ENCODE measurements around the gene TPH2.

DNA sequence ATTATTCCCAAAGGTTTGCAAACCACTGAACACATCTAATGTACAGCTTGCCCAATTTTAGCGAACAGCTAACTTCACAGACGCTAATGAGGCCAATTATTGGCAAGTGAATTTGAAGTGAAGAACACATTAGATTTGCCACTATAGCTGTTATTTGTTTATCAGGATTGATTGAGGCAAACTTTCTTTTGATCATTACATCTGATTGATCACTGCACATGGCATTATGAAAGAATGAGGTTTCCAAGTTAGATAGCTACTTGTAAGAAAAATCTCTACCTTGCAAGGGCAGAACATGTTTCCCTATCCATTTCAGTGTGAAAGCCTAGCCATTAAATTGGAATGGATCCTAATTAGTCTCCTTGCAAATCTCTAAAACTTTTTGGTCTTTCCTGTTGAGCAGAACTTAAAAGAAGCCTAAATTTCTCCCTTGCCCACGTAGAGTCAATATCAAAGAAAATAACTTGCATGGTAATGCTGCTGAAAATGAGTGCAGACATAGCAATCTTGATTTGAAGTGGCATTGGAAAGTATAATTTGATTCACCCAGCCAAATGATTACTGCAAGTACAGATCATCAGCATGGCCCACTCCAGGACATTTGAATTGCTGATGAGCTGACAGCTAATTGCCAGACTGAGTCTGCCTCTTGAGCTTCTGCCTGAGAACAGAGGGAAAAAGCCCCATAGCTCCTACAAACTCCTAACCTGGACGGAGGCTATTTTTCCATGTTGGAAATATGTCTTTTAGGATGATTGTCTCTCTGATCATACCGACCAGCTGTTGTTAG, 98.6 kb downstream of the TPH2 start:
- TF ChIP-seq, protein P1, sequence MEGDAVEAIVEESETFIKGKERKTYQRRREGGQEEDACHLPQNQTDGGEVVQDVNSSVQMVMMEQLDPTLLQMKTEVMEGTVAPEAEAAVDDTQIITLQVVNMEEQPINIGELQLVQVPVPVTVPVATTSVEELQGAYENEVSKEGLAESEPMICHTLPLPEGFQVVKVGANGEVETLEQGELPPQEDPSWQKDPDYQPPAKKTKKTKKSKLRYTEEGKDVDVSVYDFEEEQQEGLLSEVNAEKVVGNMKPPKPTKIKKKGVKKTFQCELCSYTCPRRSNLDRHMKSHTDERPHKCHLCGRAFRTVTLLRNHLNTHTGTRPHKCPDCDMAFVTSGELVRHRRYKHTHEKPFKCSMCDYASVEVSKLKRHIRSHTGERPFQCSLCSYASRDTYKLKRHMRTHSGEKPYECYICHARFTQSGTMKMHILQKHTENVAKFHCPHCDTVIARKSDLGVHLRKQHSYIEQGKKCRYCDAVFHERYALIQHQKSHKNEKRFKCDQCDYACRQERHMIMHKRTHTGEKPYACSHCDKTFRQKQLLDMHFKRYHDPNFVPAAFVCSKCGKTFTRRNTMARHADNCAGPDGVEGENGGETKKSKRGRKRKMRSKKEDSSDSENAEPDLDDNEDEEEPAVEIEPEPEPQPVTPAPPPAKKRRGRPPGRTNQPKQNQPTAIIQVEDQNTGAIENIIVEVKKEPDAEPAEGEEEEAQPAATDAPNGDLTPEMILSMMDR (optimal IDR thresholded peaks at IDR 0.05 in 1 of 3, IDR thresholded peaks at IDR 0.05 in 1 of 3, conservative IDR thresholded peaks at IDR 0.05 in 1 of 3; ENCODE audit: extremely low read depth in 1 of 3, insufficient read depth in 2 of 3, low read length in 3 of 3): no peak
- no peak for TF ChIP-seq EZH2 (IDR thresholded peaks at IDR 0.05; ENCODE audit: low read length)

All from keratinocyte (primary cell).